Mammary epithelial cell (primary cell): Measurements from ENCODE around the gene DZIP1.

ENCODE experiments used
- CTCF ChIP-seq, 2 donors: IDR thresholded peaks in 1 of 2; conservative IDR thresholded peaks in 1 of 2; 2 replicates each; pipeline ENCODE4 v1.5.1; 2011 to 2012; ENCODE audit warnings: inconsistent platforms in 2 of 2, low read length in 2 of 2, mild to moderate bottlenecking in 2 of 2, control low read depth in 1 of 2, low read depth in 1 of 2; ENCODE audit not compliant: insufficient read depth in 1 of 2; ENCODE audit errors: extremely low read depth in 1 of 2
- EZH2 ChIP-seq: IDR thresholded peaks from 2 replicates; pipeline ENCODE4 v1.6.1; 2012; ENCODE audit warnings: low read length, inconsistent platforms, borderline replicate concordance

- TF ChIP-seq CTCF (conservative IDR thresholded peaks at IDR 0.05 in 1 of 2, IDR thresholded peaks at IDR 0.05 in 1 of 2; ENCODE audit: extremely low read depth in 1 of 2, insufficient read depth in 1 of 2, low read depth in 1 of 2, low read length in 2 of 2), result no peak
- TF ChIP-seq EZH2, result no peak
Observed at GRCh38 chr13:95570016-95570415, 74.5 kb downstream of the DZIP1 start.
